ENCODE data around the gene TENM3.

Gene TENM3

GRCh38 chr4:182826391-182826790, 583.2 kb downstream of the TENM3 start:
- CTCF ChIA-PET = no interaction called here
- no peak for DNase-seq (ENCODE audit: extremely low spot score)
- POLR2A ChIA-PET = no interaction called here
- TF ChIP-seq CTCF (IDR thresholded peaks at IDR 0.05; ENCODE audit: control extremely low read depth, extremely low read depth, low read depth, missing control alignments) = no peak

GRCh38 chr4:182827166-182827565, 584.0 kb downstream of the TENM3 start:
- POLR2A ChIA-PET = no interaction called here
- no peak for TF ChIP-seq CTCF (IDR thresholded peaks at IDR 0.05; ENCODE audit: control extremely low read depth, extremely low read depth, low read depth, missing control alignments)
- CTCF ChIA-PET = no interaction called here
- no peak for DNase-seq (ENCODE audit: extremely low spot score)

- POLR2A ChIA-PET = no interaction called here
- CTCF ChIA-PET = no interaction called here
- DNase-seq (ENCODE audit: extremely low spot score) = no peak
- TF ChIP-seq CTCF (IDR thresholded peaks at IDR 0.05; ENCODE audit: control extremely low read depth, extremely low read depth, low read depth, missing control alignments) = no peak
These were observed 584.8 kb downstream of the TENM3 start for GRCh38 chr4:182827954-182828353.

GRCh38 chr4:182828360-182829025, 585.3 kb downstream of the TENM3 start:
- no peak for TF ChIP-seq CTCF (IDR thresholded peaks at IDR 0.05; ENCODE audit: control extremely low read depth, extremely low read depth, low read depth, missing control alignments)
- POLR2A ChIA-PET = no interaction called here
- CTCF ChIA-PET = interaction anchor here (1.3 kb wide), 1 partner anchor 433 kb away, joined by 4 read pairs; no protein-coding TSS in a partner anchor
- DNase-seq (ENCODE audit: extremely low spot score) = no peak

GRCh38 chr4:182829196-182829595, 586.0 kb downstream of the TENM3 start:
- DNase-seq (ENCODE audit: extremely low spot score) = no peak
- POLR2A ChIA-PET = no interaction called here
- TF ChIP-seq CTCF (IDR thresholded peaks at IDR 0.05; ENCODE audit: control extremely low read depth, extremely low read depth, low read depth, missing control alignments) = no peak
- CTCF ChIA-PET = interaction anchor here (1.3 kb wide), 1 partner anchor 433 kb away, joined by 4 read pairs; no protein-coding TSS in a partner anchor

GRCh38 chr4:182831376-182831775, 588.2 kb downstream of the TENM3 start:
- TF ChIP-seq CTCF (IDR thresholded peaks at IDR 0.05; ENCODE audit: control extremely low read depth, extremely low read depth, low read depth, missing control alignments) = no peak
- DNase-seq (ENCODE audit: extremely low spot score) = no peak
- CTCF ChIA-PET = no interaction called here
- POLR2A ChIA-PET = no interaction called here

Data from GM10248 (cell line).